ENCODE data around the gene SPATA31E1. TPM values are rescaled to one million over a fixed set of nuclear protein-coding genes. Genes with fewer than 3 reads are reported as not detected.

Gene SPATA31E1
- total RNA-seq, 1 experiment from 2014 or later, result not detected

DNA sequence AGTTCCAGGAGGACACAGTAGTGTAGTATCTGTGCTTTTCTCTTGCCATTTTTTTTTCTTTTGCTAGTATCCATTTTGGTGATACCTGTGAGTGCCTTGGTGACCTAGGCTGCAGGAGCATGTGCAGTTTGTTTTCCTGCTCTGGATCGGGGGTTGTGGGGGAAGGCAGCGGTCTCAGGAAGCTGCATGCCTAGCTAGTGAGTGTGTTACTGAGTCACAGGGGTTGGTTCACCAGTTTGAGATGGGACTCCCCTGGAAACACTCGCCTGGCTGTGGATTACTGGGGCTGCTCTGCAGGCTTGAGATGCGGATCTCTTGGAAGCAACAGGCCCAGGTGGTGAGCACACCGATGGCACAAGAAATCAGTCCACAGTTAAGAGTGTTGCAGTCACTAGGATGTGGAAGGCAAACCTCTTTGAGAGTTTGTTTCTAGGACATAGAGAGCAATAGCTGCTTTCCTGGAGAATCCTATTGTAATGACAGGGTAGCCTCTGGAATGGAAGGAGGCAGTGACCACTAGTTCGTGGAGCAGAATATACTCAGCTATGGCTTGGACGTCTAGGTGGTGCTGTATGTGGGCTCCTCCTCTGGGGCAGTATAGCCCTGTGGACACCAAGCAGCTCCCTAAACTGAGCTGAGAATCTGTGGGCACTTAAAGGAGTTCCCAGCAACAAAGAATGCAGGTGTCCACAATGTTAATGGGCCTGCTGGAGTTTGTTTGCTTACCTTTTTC is 20.0 kb upstream of the SPATA31E1 start:
- no peak overlapping the region for H3K4me3 ChIP-seq (ENCODE audit: low read depth, low read length, poor library complexity, severe bottlenecking)
- no peaks in the 10 kb centered on the region for H3K36me3 ChIP-seq (ENCODE audit: insufficient read depth, low read length, poor library complexity, severe bottlenecking)
- H3K4me1 ChIP-seq (ENCODE audit: insufficient read depth, low read length, poor library complexity, severe bottlenecking), result no peaks in the 10 kb centered on the region
- H3K9me3 ChIP-seq (ENCODE audit: low read depth, low read length, poor library complexity, severe bottlenecking), result peaks cover 8% of the 10 kb centered on the region
- CTCF ChIA-PET, result no interaction called here
- H3K27me3 ChIP-seq (replicated peaks; ENCODE audit: insufficient read depth, low read depth, low read length, poor library complexity), result peaks cover 30% of the 10 kb centered on the region
- no peak for DNase-seq (ENCODE audit: low spot score)
- BruUV-seq (replicated peaks), result no TSS peak
- intact Hi-C loops (cut with micrococcal nuclease; ENCODE audit: unreplicated experiment), result no loop called here
- no peak overlapping the region for H3K27ac ChIP-seq (ENCODE audit: low read depth, low read length, poor library complexity, severe bottlenecking)
- TF ChIP-seq EZH2 (IDR thresholded peaks at IDR 0.05; ENCODE audit: borderline replicate concordance, low read depth, low read length, poor library complexity, severe bottlenecking), result no peak
- TF ChIP-seq, protein P1, sequence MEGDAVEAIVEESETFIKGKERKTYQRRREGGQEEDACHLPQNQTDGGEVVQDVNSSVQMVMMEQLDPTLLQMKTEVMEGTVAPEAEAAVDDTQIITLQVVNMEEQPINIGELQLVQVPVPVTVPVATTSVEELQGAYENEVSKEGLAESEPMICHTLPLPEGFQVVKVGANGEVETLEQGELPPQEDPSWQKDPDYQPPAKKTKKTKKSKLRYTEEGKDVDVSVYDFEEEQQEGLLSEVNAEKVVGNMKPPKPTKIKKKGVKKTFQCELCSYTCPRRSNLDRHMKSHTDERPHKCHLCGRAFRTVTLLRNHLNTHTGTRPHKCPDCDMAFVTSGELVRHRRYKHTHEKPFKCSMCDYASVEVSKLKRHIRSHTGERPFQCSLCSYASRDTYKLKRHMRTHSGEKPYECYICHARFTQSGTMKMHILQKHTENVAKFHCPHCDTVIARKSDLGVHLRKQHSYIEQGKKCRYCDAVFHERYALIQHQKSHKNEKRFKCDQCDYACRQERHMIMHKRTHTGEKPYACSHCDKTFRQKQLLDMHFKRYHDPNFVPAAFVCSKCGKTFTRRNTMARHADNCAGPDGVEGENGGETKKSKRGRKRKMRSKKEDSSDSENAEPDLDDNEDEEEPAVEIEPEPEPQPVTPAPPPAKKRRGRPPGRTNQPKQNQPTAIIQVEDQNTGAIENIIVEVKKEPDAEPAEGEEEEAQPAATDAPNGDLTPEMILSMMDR (conservative IDR thresholded peaks at IDR 0.05; ENCODE audit: low read depth, low read length), result no peak
- POLR2A ChIA-PET (ENCODE audit: low non-redundant PET), result no interaction called here

DNA sequence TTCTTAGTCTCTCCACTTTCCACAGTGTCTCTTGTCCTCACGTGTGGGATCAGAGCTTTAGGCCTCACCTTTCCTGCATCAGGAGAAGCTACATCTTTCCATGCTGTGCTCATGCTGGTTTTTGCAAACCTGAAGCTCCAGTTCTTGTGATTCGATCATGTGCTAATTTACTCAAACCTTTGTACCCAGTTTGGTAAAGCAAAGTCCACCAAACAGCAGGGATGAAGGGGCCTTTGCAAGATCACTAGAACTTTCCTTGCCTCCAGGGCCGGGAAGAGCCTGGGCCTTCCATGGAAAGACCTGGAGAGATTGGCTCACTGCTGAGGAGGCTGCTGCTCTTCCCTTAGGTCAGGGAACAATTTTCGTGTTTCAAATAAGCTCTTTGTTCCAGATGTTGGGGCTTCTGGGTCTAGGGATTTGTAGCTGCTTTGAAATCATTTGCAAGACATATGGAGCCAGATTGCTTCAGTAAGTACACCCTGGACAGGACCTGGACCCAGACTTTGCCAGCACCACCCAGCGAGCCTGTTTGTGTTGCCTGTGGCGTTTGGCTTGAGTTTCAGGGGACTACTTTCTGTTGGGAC is 18.7 kb upstream of the SPATA31E1 start:
- Histone ChIP-seq H3K27ac (ENCODE audit: low read depth, low read length, poor library complexity, severe bottlenecking) (no peak overlapping the region), H3K4me3 (ENCODE audit: low read depth, low read length, poor library complexity, severe bottlenecking) (no peak overlapping the region), H3K36me3 (ENCODE audit: insufficient read depth, low read length, poor library complexity, severe bottlenecking) (no peaks in the 10 kb centered on the region), H3K9me3 (ENCODE audit: low read depth, low read length, poor library complexity, severe bottlenecking) (peaks cover 8% of the 10 kb centered on the region), H3K27me3 (replicated peaks; ENCODE audit: insufficient read depth, low read depth, low read length, poor library complexity) (peaks cover 30% of the 10 kb centered on the region), H3K4me1 (ENCODE audit: insufficient read depth, low read length, poor library complexity, severe bottlenecking) (no peaks in the 10 kb centered on the region)
- POLR2A ChIA-PET (ENCODE audit: low non-redundant PET), result no interaction called here
- intact Hi-C loops (cut with micrococcal nuclease; ENCODE audit: unreplicated experiment), result no loop called here
- DNase-seq (ENCODE audit: low spot score), result no peak
- BruUV-seq (replicated peaks), result no TSS peak
- TF ChIP-seq EZH2 (IDR thresholded peaks at IDR 0.05; ENCODE audit: borderline replicate concordance, low read depth, low read length, poor library complexity, severe bottlenecking), result no peak
- TF ChIP-seq, protein P1 (conservative IDR thresholded peaks at IDR 0.05; ENCODE audit: low read depth, low read length), result no peak
- CTCF ChIA-PET, result no interaction called here

DNA sequence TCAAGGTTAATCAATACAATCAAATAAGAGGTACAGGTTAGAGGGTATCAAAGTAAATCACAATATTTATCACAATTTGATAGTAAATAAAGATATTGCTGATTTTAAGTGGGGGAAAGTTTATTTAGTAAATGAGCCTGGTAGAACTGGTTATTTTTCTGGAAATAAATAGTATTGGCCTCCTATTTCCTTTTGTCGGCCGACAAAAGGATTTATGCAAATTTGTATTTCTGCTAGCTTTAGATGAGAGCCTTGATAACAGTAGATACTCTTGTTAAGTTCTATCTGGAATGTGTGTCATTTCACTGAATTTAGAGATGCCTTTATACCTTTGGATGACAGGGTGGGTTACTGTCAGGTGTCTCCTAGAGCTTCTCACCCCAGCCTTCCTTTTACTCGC is 17.8 kb upstream of the SPATA31E1 start:
- DNase-seq (ENCODE audit: low spot score), result no peak
- intact Hi-C loops (cut with micrococcal nuclease; ENCODE audit: unreplicated experiment), result no loop called here
- CTCF ChIA-PET, result no interaction called here
- Histone ChIP-seq H3K4me3 (ENCODE audit: low read depth, low read length, poor library complexity, severe bottlenecking) (no peak overlapping the region), H3K27ac (ENCODE audit: low read depth, low read length, poor library complexity, severe bottlenecking) (no peak overlapping the region), H3K9me3 (ENCODE audit: low read depth, low read length, poor library complexity, severe bottlenecking) (peaks cover 8% of the 10 kb centered on the region), H3K27me3 (replicated peaks; ENCODE audit: insufficient read depth, low read depth, low read length, poor library complexity) (peaks cover 30% of the 10 kb centered on the region), H3K4me1 (ENCODE audit: insufficient read depth, low read length, poor library complexity, severe bottlenecking) (no peaks in the 10 kb centered on the region), H3K36me3 (ENCODE audit: insufficient read depth, low read length, poor library complexity, severe bottlenecking) (no peaks in the 10 kb centered on the region)
- TF ChIP-seq, protein P1 (conservative IDR thresholded peaks at IDR 0.05; ENCODE audit: low read depth, low read length), result no peak
- peak; percentile 94 for TF ChIP-seq EZH2 (IDR thresholded peaks at IDR 0.05; ENCODE audit: borderline replicate concordance, low read depth, low read length, poor library complexity, severe bottlenecking)
- no TSS peak for BruUV-seq (replicated peaks)
- POLR2A ChIA-PET (ENCODE audit: low non-redundant PET), result no interaction called here

Measured in A673 (cell line).